HG03139 (cell line): ENCODE measurements around the gene FBXO8.
"Not testable (repeated sequence)": the region's sequence is repeated elsewhere in the genome, so short reads cannot be mapped to it uniquely, and the experiment has no call there.

ENCODE experiments used
- ATAC-seq: cut with Tn5 transposase; IDR thresholded peaks from one replicate; pipeline ENCODE4 v1.9.1; 2021; ENCODE audit not compliant: unreplicated experiment

The FBXO8 gene

GRCh38 chr4:174283507-174284471 lies at the start of gene FBXO8, which contains the start of gene CEP44:
Gene FBXO8, minus strand, starts transcription at chr4:174283667. Its CDS starts 20,575 bp downstream, at chr4:174263092.
Gene CEP44, plus strand, starts transcription at chr4:174283911. Its CDS starts 15,211 bp downstream, at chr4:174299122.
- peak; percentile 52 for ATAC-seq

DNA sequence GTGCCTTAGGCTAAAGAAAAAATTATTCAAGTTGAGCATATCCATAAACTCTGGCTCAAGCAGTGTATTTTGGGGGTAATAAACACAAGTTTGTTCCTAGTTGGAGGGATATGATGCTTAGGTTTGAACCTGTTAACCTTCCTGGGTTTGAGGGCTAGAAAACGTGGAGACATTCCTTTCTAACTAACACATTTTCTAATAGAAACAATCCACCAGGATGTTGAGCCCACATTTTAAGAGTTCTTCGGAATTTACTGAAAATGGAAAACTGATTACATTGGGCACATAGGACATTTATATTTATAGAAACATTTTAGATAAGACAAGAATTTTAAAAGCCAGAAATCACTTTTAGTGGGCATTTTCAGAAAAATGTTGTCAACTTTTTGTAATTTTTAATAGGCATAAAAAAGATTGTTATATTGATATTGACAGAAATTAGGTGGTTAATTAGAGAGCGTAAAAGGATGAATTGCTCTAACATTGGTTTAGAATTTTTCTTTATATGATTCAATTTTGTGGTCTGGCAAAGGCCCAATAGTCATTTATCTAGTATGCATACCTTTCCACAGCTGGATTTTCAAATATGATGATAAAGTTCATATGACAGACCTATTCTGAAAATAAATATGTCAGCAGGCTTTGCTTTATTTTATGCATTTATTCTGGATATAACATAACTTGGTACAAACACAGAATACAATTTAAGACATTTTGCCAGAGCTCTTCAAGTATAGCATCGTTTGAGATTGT lies 49.5 kb upstream of the FBXO8 start:
- ATAC-seq = no peak

GRCh38 chr4:174324725-174325124 lies 41.3 kb upstream of the FBXO8 start:
- no peak for ATAC-seq

DNA sequence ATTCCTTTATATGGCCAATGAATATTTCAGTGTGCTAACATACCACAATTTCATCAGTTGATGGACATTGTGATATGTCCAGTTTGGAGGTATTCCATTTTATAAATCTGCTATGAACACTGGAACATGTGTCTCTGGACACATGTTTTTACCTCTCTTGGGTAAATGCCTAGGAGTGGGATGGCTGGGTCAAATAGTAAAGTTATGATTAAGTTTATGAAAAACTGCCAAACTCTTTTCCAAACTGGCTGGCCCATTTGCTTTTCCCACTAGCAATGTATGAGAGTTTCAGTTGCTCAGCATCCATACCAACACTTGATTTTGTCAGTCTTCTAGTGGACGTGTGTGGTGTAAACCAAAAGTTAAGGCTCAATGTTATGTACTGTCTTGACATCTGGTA lies 40.8 kb upstream of the FBXO8 start:
- no peak for ATAC-seq

GRCh38 chr4:174320494-174321199 lies 37.2 kb upstream of the FBXO8 start:
- no peak for ATAC-seq

GRCh38 chr4:174318829-174319764 lies 35.6 kb upstream of the FBXO8 start:
- no peak for ATAC-seq

- no peak for ATAC-seq
Observed at GRCh38 chr4:174317531-174317930, 34.1 kb upstream of the FBXO8 start.

DNA sequence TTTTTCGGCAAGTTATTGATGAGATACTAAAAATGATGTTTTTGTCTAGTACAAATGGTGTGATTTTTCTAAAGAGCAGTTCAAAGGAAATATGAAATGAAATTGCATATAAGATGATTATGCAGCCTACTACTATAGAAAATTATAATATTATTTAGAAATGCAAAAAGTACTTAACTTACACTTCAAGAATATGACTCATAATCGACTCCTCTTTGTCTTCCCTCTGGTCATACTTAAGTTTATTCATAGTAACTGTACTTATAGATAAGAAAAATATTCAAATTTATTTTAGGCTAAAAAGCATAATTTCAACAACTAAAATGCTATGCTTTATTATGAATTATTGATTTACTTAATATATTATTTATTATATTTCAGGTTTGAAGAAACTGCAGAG lies 33.5 kb upstream of the FBXO8 start:
- no peak for ATAC-seq

- ATAC-seq = no peak
Observed at GRCh38 chr4:174316546-174316945, 33.1 kb upstream of the FBXO8 start.

- ATAC-seq = no peak
Observed at GRCh38 chr4:174314770-174315169, 31.3 kb upstream of the FBXO8 start.

DNA sequence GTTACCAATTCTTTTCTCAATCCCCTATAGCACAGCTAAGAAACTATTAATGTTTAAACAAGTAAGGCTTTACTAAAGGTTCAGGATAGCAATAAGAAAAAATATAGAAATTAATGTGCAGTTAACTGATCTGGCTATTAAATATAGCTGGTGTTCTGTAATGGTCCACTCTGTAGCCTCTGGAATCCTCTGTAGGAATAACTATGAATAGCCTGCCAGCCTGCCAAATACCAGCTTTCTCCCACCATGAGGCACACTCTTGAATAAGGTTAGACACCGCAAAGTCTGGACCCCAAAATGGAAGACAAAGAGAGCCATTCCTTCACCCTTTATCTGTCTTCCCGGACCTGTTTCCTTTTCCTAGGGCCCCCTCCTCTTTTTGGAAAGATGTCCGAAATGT lies 30.8 kb upstream of the FBXO8 start:
- no peak for ATAC-seq

- no peak for ATAC-seq
Observed at GRCh38 chr4:174312993-174313392, 29.5 kb upstream of the FBXO8 start.

DNA sequence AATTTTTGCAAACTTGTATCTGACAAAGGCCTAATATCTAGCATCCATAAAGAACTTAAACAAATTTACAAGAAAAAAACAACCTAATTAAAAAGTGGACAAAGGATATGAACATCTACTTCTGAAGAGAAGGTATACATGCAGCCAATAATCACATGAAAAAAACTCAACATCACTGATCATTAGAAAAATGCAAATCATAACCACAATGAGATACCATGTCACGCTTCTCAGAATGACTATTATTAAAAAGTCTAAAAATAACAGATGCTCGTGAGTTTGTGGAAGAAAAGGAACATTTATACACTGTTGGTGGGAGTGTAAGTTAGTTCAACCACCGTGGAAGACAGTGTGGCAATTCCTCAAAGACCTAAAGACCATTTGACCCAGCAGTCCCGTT lies 24.2 kb upstream of the FBXO8 start:
- peak; percentile 56 for ATAC-seq

DNA sequence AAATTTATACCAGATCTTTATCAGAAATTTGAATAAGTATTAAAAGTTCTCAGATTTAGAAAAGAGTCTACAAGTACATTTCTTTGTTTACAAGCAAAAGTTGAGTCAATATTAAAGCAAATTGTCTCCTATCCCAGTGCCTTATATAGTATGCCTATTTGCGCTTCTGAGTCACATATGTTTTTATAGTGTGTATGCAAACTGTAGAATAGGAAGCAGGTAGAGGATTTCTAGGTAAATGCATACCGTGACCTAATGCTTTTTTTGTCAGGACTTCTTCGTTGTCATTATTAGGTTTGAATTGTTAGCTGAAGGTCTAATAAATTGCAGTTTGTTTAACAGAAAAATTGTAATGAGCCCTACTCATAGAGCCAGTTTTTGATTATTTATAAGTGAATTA lies 22.5 kb upstream of the FBXO8 start:
- no peak for ATAC-seq

DNA sequence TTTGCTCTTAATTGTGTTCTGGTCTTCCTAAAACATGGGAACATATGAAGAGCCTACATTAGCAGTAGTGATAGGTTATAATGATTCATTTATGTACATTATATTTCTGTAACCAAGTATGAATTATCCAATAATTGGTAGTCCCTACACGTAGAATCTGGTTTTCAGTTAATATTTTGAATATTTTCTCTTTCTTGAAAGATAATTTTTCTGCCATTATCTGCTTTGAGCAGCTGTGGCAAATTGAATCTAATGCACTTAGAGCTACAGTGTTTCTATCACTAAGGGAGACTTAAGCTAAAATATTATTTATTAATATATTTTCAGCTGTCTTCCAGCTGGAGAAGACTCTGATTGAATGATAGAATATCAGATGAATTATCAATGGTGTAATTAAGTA lies 21.2 kb upstream of the FBXO8 start:
- no peak for ATAC-seq

- no peak for ATAC-seq
Observed at GRCh38 chr4:174303687-174304086, 20.2 kb upstream of the FBXO8 start.

- not testable (repeated sequence) for ATAC-seq
Observed at GRCh38 chr4:174295142-174295541, 11.7 kb upstream of the FBXO8 start.

DNA sequence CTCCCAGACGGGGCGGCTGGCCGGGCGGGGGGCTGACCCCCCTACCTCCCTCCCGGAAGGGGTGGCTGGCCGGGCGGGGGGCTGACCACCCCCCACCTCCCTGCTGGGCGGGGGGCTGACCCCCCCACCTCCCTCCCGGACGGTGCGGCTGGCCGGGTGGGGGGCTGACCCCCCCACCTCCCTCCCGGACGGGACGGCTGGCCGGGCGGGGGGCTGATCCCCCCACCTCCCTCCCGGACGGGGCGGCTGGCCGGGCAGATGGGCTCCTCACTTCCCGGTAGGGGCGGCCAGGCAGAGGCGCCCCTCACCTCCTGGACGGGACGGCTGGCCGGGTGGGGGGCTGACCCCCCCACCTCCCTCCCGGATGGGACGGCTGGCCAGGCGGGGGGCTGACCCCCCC lies 11.2 kb upstream of the FBXO8 start:
- ATAC-seq = not testable (repeated sequence)

DNA sequence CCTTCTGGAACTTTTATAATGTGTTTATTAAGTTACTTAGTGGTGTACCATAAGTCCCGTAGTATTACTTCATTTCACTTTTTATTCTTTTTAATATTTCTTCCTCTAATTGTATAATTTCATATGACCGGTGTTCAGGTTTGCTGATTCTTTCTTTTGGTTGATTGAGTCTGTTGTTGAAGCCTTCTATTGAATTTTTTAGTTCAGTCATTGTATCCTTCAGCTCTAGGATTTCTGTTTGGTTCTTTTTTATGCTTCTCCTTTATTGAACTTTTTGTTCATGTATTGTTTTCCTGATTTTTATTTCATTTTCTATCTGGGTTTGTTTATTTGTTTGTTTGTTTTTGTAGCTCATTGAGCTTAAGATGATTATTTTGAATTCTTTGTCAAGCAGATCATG lies 9.0 kb upstream of the FBXO8 start:
- no peak for ATAC-seq

GRCh38 chr4:174286870-174287269 lies 3.4 kb upstream of the FBXO8 start:
- no peak for ATAC-seq
